ENCODE data around the gene RASGEF1C.

The RASGEF1C gene

DNA sequence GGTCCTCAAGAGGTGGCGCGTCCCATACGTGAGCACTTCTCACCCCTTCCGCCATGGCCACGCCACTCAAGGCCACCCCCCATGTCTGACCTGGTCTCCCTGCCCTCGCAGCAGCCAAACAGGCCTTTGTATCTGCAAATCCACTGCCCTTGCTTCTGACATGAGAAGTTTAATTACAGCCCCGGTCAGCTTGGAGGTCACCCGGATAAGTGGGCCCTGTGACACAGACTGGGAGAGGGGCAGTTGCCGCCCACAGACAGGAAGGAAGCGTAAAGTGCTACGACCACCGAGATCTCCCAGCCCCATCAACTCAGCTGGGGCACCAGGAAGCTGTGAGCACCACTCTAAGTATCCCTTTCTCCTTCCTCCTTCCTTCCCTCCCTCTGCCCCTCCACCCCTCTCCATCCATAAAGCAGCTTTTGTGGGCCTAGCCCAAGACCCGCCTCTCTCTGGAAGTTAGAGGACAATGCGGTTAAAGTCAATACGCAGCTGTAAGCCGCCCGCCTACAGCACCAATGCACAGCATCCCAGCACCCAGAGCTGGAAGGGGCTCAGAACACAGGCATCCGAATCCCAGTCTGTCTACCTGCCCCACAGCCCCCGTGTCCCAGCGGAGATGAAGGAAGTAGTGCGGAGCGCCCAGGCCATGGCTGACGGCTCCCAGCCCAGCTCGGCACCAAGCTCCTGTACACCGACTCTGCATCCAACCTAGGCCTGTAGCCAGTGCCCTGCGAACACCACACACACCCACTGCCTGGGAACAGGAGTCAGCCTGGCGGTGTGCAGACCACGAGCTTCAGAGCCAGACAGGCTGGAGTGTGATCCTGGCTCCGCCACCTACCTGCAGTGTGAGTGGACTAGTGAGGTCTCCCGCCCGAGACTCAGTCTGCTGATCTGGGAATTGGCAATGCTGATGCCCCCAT lies 92.7 kb downstream of the RASGEF1C start:
- no peaks in the 10 kb centered on the region for H3K27me3 Mint-ChIP-seq (ENCODE audit: low read depth)
- no peaks in the 10 kb centered on the region for H3K9me3 Mint-ChIP-seq
- no peak overlapping the region for H3K4me3 Mint-ChIP-seq
- TF ChIP-seq, protein P1, sequence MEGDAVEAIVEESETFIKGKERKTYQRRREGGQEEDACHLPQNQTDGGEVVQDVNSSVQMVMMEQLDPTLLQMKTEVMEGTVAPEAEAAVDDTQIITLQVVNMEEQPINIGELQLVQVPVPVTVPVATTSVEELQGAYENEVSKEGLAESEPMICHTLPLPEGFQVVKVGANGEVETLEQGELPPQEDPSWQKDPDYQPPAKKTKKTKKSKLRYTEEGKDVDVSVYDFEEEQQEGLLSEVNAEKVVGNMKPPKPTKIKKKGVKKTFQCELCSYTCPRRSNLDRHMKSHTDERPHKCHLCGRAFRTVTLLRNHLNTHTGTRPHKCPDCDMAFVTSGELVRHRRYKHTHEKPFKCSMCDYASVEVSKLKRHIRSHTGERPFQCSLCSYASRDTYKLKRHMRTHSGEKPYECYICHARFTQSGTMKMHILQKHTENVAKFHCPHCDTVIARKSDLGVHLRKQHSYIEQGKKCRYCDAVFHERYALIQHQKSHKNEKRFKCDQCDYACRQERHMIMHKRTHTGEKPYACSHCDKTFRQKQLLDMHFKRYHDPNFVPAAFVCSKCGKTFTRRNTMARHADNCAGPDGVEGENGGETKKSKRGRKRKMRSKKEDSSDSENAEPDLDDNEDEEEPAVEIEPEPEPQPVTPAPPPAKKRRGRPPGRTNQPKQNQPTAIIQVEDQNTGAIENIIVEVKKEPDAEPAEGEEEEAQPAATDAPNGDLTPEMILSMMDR (IDR thresholded peaks at IDR 0.05; ENCODE audit: unreplicated experiment in 3 of 3): no peak
- no peak overlapping the region for H3K27ac Mint-ChIP-seq
- H3K36me3 Mint-ChIP-seq (ENCODE audit: low read depth): no peaks in the 10 kb centered on the region
- no peaks in the 10 kb centered on the region for H3K4me1 Mint-ChIP-seq

DNA sequence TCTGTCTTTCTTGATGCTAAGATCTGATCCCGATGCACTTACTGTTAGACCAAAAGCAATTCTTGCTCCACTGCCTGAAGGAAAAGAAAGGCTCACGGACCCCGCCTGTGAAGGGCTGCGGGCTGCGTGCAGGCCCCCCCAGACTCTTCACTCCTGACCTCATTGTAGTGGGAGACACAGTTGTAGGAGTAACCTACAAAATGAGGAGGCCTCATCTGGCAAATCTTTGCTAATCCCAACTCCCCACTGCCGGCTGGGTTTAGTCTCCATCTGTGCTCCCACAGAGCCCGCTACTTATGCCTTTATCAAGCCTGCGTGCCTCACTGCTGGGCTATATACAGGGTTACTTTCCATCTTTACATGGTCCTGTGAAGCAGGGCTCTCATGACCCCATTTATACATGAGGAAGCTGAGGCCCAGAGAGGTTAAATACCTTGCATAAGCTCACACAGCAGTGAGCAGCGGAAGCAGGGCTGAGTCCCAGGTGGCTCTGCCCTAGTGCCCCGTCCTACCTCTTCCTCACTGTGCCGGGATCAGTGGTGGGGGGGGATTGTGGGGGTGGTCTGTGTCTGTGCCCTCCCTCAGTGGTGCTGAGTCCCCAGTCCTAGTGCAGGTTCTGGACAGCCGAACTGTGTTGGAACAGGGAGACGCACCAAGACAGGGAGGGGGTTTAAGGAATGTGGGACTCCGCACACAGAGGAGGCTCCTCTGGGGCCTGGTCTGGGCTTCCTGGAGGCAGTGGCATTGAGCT lies 93.5 kb downstream of the RASGEF1C start:
- TF ChIP-seq, protein P1 (IDR thresholded peaks at IDR 0.05; ENCODE audit: unreplicated experiment in 3 of 3): no peak
- H3K9me3 Mint-ChIP-seq: no peaks in the 10 kb centered on the region
- no peaks in the 10 kb centered on the region for H3K36me3 Mint-ChIP-seq (ENCODE audit: low read depth)
- no peaks in the 10 kb centered on the region for H3K4me1 Mint-ChIP-seq
- H3K27me3 Mint-ChIP-seq (ENCODE audit: low read depth): no peaks in the 10 kb centered on the region
- H3K27ac Mint-ChIP-seq: no peak overlapping the region
- no peak overlapping the region for H3K4me3 Mint-ChIP-seq

DNA sequence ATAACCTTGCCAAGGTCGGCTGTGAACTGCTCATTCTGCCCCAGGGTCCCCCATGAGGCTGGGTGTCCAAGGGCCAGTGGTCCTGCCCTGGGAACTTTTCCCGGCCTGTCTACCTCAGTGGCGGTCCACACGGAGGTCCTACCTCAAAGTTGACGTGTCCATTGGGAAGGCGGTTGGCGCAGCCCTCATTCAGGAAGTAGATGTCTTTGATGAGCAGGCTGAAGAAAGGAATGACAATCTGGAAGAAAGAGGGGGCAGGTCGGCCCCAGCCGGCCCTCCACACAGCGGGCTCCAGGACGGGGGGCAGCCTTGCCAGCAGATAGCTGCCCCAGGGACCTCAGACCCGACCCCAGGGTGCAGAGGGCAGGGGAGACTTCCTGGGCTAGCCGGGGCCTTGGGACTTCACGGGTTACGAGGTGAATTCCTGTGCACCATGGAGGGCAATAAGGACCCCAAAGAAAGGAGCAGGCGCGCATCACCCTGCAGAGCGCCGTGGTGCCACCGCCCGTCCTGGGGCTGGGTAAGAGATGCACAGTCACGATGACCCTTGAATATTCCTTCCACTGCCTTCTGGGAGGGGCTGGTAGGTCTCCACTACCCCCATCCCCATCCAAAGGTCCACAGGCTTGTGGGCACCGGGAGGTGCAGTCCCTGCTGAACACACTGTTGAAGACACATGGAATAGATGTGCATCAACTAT lies 94.6 kb downstream of the RASGEF1C start:
- TF ChIP-seq, protein P1 (IDR thresholded peaks at IDR 0.05; ENCODE audit: unreplicated experiment in 3 of 3): no peak
- Mint-ChIP-seq H3K27me3 (ENCODE audit: low read depth) (no peaks in the 10 kb centered on the region), H3K4me1 (no peaks in the 10 kb centered on the region), H3K36me3 (ENCODE audit: low read depth) (no peaks in the 10 kb centered on the region), H3K27ac (no peak overlapping the region), H3K9me3 (no peaks in the 10 kb centered on the region), H3K4me3 (no peak overlapping the region)

DNA sequence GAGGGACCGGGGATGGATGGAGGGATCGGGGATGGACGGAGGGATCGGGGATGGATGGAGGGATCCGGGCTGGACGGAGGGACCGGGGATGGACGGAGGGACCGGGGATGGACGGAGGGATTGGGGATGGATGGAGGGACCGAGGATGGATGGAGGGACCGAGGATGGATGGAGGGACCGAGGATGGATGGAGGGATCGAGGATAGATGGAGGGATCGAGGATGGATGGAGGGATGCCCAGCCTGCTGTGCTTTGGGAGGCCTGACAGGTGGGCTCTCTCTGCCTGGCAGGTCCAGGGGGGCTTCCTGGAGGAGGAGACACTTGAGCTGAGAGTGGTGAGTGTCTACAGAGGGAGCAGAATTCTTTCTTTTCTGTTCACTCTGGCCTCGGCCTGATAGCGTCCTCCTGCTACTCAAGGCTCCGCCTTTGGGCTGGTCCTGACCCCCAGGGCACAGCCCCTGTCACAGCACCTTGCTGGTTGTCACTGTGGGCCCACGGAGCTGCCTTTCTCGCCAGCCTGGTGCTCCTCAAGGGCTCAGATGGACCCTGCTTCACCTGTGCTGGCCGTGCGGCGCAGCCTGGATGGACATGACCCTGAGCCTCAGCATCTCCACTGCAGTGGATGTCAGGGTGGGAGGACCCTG lies 95.2 kb downstream of the RASGEF1C start:
- Mint-ChIP-seq H3K4me3 (no peak overlapping the region), H3K27me3 (ENCODE audit: low read depth) (no peaks in the 10 kb centered on the region), H3K36me3 (ENCODE audit: low read depth) (no peaks in the 10 kb centered on the region), H3K27ac (no peak overlapping the region), H3K4me1 (no peaks in the 10 kb centered on the region), H3K9me3 (no peaks in the 10 kb centered on the region)
- TF ChIP-seq, protein P1 (IDR thresholded peaks at IDR 0.05; ENCODE audit: unreplicated experiment in 3 of 3): no peak

DNA sequence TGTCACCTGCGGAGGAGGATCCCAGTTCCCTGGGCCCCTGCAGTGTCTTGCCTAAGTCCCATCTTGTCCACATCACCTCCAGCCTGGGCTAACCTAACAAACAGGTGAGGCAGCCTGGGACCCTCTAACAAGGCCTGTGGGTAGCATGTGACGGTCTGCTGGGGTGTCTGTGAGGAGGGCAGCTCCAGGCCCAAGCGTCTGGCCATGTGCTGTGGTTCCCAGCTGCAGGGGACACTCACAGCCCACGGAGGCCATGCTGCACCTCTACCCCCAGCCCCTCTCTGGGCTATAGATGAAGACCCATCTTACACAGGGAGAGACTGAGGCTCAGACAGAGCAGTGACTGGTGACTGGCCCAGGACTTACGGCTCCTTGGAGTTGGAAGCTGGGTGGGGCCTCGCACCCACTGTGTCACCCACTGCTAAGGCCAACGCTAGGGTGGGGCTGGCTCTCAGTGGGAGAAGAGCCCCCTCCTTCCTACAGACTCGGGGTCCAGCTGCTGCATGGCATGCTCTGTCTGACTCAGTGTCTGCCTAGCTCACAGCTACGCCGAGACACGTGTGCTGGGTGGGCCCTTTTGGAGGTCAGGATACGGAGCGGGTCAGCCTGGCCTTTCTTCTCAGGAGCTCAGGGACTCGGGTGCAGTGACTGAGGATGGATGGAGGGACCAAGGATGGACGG lies 96.7 kb downstream of the RASGEF1C start:
- Mint-ChIP-seq H3K9me3 (peaks cover 8% of the 10 kb centered on the region), H3K27me3 (ENCODE audit: low read depth) (no peaks in the 10 kb centered on the region)
- TF ChIP-seq, protein P1 (IDR thresholded peaks at IDR 0.05; ENCODE audit: unreplicated experiment in 3 of 3): no peak

More for the DNA sequence above, 96.7 kb downstream of the RASGEF1C start:
- H3K4me1 Mint-ChIP-seq: no peaks in the 10 kb centered on the region
- no peak overlapping the region for H3K27ac Mint-ChIP-seq
- no peaks in the 10 kb centered on the region for H3K36me3 Mint-ChIP-seq (ENCODE audit: low read depth)
- no peak overlapping the region for H3K4me3 Mint-ChIP-seq
